ENCODE results near the gene SQSTM1.

The SQSTM1 gene

DNA sequence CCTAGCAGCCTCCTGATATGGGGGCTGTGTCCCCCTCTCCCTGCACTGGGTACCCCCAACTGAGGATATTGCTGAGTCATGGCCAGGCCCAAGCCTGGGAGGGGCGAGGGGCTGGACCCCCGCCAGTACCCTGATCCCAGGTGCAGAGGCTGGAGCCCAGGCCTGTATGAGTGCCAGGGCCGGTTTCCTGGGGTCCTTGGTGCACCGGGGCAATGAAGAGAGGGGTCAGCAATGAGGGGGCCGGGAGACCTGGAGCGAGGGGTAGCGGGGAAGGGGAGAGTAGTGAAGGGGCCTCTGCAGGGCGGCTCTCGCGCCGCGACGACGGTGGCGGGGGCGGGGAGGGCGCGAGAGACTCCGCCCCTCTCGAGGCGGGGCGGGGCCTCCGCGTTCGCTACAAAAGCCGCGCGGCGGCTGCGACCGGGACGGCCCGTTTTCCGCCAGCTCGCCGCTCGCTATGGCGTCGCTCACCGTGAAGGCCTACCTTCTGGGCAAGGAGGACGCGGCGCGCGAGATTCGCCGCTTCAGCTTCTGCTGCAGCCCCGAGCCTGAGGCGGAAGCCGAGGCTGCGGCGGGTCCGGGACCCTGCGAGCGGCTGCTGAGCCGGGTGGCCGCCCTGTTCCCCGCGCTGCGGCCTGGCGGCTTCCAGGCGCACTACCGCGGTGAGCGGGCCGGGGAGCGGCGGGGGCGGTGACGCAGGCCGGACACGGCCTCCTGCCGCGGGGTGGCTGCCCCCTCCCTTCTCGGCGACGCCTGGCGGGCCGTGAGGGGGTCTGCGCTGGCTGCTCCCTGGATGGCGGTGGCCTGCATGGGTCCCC, at the start of gene SQSTM1:
TSS of gene SQSTM1 (plus strand) at position 423 of the 815 bp plus-strand sequence. CDS start at position 455, 32 bp downstream.
- Histone ChIP-seq H3K27ac (ENCODE audit: low read depth, low read length) (peak within 1 kb of the TSS; percentile 68), H3F3A (ENCODE audit: insufficient read depth) (peaks cover 10% of the 10 kb centered on the region; the same call in 1 of the 2 replicates), H3K79me2 (ENCODE audit: insufficient read depth, low read length) (peaks cover 12% of the 10 kb centered on the region), H3K9me3 (ENCODE audit: insufficient read depth, low read length) (no peaks in the 10 kb centered on the region), H3K27me3 (ENCODE audit: low read length) (no peaks in the 10 kb centered on the region), H4K20me1 (ENCODE audit: low read depth, low read length) (peaks cover 6% of the 10 kb centered on the region), H3K9ac (ENCODE audit: low read length) (peak within 1 kb of the TSS; percentile 88), H2AFZ (ENCODE audit: low read depth, low read length, severe bottlenecking) (peak within 1 kb of the TSS; percentile 42), H3K4me2 (ENCODE audit: low read depth, low read length, poor library complexity, severe bottlenecking) (peak within 1 kb of the TSS; percentile 76), H3K4me3 (ENCODE audit: insufficient read depth, low read length, poor library complexity, severe bottlenecking) (peak within 1 kb of the TSS; percentile 80), H3K36me3 (ENCODE audit: low read length) (no peaks in the 10 kb centered on the region), H3K9me2 (replicated peaks; ENCODE audit: insufficient read depth, low read length) (no peaks in the 10 kb centered on the region)
- no peak for TF ChIP-seq EZH2phosphoT487 (conservative IDR thresholded peaks at IDR 0.05; ENCODE audit: low read length)
- TF ChIP-seq, protein P1, sequence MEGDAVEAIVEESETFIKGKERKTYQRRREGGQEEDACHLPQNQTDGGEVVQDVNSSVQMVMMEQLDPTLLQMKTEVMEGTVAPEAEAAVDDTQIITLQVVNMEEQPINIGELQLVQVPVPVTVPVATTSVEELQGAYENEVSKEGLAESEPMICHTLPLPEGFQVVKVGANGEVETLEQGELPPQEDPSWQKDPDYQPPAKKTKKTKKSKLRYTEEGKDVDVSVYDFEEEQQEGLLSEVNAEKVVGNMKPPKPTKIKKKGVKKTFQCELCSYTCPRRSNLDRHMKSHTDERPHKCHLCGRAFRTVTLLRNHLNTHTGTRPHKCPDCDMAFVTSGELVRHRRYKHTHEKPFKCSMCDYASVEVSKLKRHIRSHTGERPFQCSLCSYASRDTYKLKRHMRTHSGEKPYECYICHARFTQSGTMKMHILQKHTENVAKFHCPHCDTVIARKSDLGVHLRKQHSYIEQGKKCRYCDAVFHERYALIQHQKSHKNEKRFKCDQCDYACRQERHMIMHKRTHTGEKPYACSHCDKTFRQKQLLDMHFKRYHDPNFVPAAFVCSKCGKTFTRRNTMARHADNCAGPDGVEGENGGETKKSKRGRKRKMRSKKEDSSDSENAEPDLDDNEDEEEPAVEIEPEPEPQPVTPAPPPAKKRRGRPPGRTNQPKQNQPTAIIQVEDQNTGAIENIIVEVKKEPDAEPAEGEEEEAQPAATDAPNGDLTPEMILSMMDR (IDR thresholded peaks at IDR 0.05; ENCODE audit: insufficient read depth, low read length, poor library complexity, severe bottlenecking): no peak

DNA sequence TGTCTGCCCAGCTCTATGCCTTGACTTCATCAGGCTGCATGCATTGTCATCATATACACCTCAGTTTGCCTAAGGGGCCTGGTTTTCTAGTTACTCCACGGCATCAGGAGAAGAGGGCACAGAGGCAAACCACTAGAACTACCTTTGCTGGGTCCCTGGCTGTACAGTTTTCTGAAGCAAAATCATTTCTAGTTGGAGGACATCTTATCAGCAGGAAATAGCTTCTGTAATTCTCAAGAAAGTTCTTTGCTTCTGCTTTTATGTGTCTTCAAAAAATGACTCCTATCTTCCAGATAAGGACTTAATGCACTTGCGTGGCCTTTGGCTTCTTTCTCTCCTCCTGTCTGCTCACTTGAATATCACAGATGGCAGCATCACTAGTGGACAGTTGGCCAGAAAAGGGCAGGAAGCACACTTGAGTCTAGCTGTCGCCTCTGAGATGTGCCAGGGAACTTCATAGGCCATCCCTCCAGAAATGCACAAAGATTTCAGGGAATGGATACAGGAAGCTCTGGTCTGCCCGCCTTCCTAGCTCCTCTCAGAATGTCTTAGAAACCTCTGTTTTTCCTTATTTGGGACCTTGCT, 49.3 kb upstream of the SQSTM1 start:
- Histone ChIP-seq H2AFZ (ENCODE audit: low read depth, low read length, severe bottlenecking) (no peak overlapping the region), H3K9me2 (replicated peaks; ENCODE audit: insufficient read depth, low read length) (no peaks in the 10 kb centered on the region), H3K9me3 (ENCODE audit: insufficient read depth, low read length) (no peaks in the 10 kb centered on the region), H3K4me3 (ENCODE audit: insufficient read depth, low read length, poor library complexity, severe bottlenecking) (no peak overlapping the region), H3K27ac (ENCODE audit: low read depth, low read length) (no peak overlapping the region), H3K79me2 (ENCODE audit: insufficient read depth, low read length) (peaks cover 11% of the 10 kb centered on the region; the same call in 1 of the 2 replicates), H3K9ac (ENCODE audit: low read length) (no peak overlapping the region), H4K20me1 (ENCODE audit: low read depth, low read length) (no peaks in the 10 kb centered on the region), H3K36me3 (ENCODE audit: low read length) (peaks cover 3% of the 10 kb centered on the region; the same call in 1 of the 2 replicates), H3K4me2 (ENCODE audit: low read depth, low read length, poor library complexity, severe bottlenecking) (no peak overlapping the region), H3K27me3 (ENCODE audit: low read length) (no peaks in the 10 kb centered on the region), H3F3A (ENCODE audit: insufficient read depth) (no peaks in the 10 kb centered on the region)
- TF ChIP-seq, protein P1 (IDR thresholded peaks at IDR 0.05; ENCODE audit: insufficient read depth, low read length, poor library complexity, severe bottlenecking): no peak
- no peak for TF ChIP-seq EZH2phosphoT487 (conservative IDR thresholded peaks at IDR 0.05; ENCODE audit: low read length)

DNA sequence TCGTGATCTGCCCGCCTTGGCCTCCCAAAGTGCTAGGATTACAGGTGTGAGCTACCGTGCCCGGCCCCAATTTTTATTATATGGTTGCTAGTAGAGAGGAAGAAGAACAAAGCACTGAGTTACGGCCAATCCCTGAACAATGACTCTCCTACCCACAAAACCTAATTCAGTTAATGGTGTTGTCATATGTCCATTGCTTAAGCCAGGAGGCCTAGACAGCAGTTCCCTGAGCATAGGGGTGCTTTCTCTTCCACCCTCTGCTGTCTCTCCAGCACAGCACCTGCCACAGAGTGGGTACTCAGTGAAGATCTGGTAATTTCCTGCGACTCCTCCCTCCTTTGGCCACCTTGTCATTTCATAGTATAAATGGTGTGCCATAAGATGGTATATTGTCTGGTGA, 48.4 kb upstream of the SQSTM1 start:
- H2AFZ ChIP-seq (ENCODE audit: low read depth, low read length, severe bottlenecking): no peak overlapping the region
- H3K27me3 ChIP-seq (ENCODE audit: low read length): no peaks in the 10 kb centered on the region
- peaks cover 3% of the 10 kb centered on the region; the same call in 1 of the 2 replicates for H3K36me3 ChIP-seq (ENCODE audit: low read length)
- H3K79me2 ChIP-seq (ENCODE audit: insufficient read depth, low read length): 0 out of 2 replicates have a peak, but pooled peaks cover 2% of the 10 kb centered on the region
- H3K9me2 ChIP-seq (replicated peaks; ENCODE audit: insufficient read depth, low read length): no peaks in the 10 kb centered on the region
- H3K9me3 ChIP-seq (ENCODE audit: insufficient read depth, low read length): no peaks in the 10 kb centered on the region
- H4K20me1 ChIP-seq (ENCODE audit: low read depth, low read length): no peaks in the 10 kb centered on the region
- no peak overlapping the region for H3K4me2 ChIP-seq (ENCODE audit: low read depth, low read length, poor library complexity, severe bottlenecking)
- H3K4me3 ChIP-seq (ENCODE audit: insufficient read depth, low read length, poor library complexity, severe bottlenecking): no peak overlapping the region
- no peak for TF ChIP-seq EZH2phosphoT487 (conservative IDR thresholded peaks at IDR 0.05; ENCODE audit: low read length)
- TF ChIP-seq, protein P1 (IDR thresholded peaks at IDR 0.05; ENCODE audit: insufficient read depth, low read length, poor library complexity, severe bottlenecking): no peak
- no peaks in the 10 kb centered on the region for H3F3A ChIP-seq (ENCODE audit: insufficient read depth)
- no peak overlapping the region for H3K9ac ChIP-seq (ENCODE audit: low read length)
- H3K27ac ChIP-seq (ENCODE audit: low read depth, low read length): no peak overlapping the region
